ENCODE measurements around the gene CALY.
A peak's percentile ranks its signal among the peaks of the same experiment; 100 is the strongest.
"Not testable (repeated sequence)": the region's sequence is repeated elsewhere in the genome, so short reads cannot be mapped to it uniquely, and the experiment has no call there.

Gene CALY, protein sequence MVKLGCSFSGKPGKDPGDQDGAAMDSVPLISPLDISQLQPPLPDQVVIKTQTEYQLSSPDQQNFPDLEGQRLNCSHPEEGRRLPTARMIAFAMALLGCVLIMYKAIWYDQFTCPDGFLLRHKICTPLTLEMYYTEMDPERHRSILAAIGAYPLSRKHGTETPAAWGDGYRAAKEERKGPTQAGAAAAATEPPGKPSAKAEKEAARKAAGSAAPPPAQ

GRCh38 chr10:133336577-133337369 is at the start of gene CALY:
Gene CALY, minus strand, starts transcription at chr10:133336896. Its CDS starts 7,907 bp downstream, at chr10:133328989.
- peak; percentile 70 for DNase-seq

DNA sequence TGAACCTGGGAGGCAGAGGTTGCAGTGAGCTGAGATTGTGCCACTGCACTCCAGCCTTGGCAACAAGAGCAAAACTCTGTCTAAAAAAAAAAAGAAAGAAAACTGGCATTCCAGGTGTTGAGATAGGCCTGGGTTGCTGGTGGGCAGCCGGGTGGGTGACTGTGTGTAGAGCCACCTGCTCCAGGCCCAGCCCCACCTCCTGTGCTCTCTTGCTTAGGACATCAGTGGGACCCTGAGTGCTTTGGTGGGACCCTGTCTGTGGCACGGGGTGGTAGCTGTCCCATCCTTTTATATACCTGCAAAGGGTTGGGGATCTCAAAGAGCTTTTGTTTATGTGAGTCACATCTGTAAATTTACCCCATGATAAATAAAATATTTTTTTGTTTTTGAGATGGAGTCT is 48.5 kb upstream of the CALY start:
- DNase-seq: no peak

GRCh38 chr10:133384071-133384470 is 47.4 kb upstream of the CALY start:
- no peak for DNase-seq

DNA sequence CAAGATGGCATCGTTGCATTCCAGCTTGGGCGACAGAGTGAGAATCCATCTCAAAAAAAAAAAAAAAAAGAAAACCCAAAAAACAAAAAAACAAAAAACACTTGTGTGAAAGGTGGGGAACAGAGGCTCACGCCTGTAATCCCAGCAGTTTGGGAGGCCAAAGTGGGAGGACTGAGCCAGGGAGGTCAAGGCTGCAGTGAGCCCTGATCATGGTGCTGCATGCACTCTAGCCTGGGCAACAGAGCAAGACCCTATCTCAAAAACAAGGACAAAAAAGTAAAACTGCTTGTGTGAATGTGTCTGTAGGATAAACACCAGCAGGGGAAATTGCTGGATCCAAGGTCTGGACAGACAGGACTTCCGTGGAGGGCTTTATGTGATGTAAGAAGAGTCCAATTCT is 46.9 kb upstream of the CALY start:
- DNase-seq: no peak

GRCh38 chr10:133381036-133381435 is 44.3 kb upstream of the CALY start:
- DNase-seq: no peak

DNA sequence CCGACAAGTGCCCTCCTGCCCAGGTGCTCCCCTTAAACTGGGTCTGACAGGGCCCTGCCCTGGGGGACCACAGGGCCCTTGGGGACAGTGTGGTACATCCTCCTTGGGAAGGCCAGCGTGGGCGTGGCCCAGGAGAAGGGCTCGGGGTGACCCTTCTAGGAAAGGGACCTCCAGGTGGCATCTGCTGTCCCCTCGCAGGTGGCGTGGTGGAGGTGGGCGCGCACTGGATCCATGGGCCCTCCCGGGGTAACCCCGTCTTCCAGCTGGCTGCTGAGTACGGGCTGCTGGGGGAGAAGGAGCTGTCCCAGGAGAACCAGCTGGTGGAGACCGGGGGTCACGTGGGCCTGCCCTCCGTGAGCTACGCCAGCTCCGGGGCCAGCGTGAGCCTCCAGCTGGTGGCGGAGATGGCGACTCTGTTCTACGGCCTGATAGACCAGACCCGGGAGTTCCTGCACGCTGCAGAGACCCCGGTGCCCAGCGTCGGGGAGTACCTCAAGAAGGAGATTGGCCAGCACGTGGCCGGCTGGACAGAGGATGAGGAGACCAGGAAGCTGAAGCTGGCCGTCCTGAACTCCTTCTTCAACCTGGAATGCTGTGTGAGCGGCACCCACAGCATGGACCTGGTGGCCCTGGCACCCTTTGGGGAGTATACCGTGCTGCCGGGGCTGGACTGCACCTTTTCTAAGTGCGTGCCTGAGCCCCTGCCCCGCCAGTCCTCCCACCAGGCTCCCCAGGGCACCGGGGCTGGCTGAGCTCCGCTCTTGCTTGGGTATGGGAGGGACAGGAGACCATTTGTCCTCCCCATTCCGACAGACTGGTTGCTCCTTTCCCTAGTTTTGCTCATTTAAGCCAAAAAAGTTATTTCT is 43.3 kb upstream of the CALY start:
- no peak for DNase-seq

GRCh38 chr10:133379152-133379800 is 42.6 kb upstream of the CALY start, which contains the start of gene PAOX:
Gene PAOX, plus strand, starts transcription at chr10:133379262. Its CDS starts 55 bp downstream, at chr10:133379317.
- peak; percentile 69 for DNase-seq

DNA sequence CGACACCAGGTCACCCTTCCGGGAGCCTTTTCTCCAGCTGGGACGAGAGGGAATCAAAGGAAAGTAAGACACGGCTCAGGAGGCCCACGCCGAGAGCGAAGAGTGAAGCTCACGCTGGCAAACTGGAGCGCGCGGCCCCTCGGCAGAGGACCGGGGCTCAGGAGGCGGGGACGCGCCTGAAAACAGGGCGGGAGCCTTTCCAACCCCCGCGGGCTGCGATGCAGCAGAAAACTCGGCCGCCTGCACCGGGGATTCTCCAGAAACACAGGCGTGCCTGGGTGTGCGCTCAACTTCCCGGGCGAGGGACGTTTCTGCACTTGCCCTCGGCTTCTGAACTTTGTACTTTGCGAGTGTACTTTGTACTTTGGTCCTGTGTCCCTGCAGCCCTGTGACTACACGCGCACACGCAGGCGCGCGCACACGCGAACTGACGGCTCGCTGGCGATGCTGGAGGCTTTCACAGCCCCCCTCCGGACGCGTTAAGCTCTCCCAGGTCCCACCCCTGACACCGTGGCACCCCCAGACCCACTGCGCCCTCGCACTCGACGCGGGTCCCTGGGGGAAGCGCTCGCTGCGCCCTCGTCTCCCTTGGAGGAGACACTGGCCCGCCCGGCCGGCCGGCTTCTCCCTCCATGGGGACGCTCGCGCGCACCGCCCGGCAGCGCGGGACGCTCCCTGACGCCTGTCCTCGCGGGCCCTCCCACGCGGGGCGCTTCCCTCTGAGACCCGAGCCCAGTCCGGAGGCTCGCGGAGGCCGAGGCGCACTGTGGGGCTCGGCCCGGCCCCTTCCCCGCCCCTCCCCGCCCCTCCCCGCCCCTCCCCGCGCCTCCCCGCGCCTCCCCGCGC is 41.8 kb upstream of the CALY start:
- peak; percentile 65 for DNase-seq

- no peak for DNase-seq
Observed at GRCh38 chr10:133377818-133378250, 41.1 kb upstream of the CALY start.

DNA sequence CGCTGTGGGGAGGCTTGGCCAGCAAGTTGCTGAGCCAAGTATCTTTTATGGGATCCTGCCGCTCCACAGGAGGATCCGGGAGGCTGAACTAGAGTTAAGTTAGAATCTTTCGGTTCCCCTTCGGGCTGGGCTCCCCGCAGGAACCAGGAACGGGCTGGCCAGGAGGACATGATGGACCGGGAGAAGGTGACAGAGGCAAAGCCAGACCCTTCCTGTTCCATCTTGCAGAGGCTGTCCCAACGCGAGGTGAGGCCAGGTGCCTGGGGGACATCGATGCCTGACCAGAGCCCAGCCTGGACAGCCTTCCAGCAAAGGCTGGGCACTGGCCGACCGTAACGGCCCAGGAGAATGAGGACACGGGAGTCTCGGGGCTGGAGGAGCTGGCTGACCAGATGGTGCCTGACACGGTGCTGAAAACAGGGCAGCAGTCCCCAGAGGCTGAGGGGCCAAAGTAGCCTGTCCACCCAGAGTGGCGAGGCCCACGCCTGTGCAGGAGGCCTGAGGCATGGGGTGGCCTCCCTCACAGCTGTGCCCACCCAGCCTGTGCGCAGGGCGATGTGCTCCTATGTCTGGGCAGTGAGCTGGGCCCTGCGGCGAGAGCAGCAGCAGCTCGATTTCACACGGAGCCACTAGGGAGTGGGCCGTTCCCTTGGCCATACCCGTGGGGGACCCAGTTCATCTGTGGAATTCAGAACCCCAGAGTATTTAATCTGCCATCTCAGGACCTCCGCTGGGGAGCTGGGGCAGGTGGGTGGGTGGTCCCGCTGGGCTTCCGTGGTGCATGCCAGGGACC is 40.5 kb upstream of the CALY start:
- DNase-seq: no peak

DNA sequence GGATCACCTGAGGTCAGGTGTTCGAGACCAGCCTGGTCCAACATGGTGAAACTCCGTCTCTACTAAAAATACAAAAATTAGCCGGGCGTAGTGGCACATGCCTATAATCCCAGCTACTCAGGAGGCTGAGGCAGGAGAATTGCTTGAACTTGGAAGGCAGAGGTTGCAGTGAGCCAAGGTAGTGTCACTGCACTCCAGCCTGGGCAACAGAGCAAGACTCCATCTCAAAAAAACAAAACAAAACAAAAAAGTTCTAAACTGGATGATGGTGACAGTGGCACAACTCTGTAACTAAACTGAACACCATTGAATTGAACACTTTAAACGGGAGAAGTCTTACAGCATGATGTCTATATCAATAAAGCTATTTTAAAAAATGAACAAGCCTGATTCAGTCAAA is 39.5 kb upstream of the CALY start:
- DNase-seq: not testable (repeated sequence)

GRCh38 chr10:133375357-133376115 is 38.8 kb upstream of the CALY start:
- no peak for DNase-seq

DNA sequence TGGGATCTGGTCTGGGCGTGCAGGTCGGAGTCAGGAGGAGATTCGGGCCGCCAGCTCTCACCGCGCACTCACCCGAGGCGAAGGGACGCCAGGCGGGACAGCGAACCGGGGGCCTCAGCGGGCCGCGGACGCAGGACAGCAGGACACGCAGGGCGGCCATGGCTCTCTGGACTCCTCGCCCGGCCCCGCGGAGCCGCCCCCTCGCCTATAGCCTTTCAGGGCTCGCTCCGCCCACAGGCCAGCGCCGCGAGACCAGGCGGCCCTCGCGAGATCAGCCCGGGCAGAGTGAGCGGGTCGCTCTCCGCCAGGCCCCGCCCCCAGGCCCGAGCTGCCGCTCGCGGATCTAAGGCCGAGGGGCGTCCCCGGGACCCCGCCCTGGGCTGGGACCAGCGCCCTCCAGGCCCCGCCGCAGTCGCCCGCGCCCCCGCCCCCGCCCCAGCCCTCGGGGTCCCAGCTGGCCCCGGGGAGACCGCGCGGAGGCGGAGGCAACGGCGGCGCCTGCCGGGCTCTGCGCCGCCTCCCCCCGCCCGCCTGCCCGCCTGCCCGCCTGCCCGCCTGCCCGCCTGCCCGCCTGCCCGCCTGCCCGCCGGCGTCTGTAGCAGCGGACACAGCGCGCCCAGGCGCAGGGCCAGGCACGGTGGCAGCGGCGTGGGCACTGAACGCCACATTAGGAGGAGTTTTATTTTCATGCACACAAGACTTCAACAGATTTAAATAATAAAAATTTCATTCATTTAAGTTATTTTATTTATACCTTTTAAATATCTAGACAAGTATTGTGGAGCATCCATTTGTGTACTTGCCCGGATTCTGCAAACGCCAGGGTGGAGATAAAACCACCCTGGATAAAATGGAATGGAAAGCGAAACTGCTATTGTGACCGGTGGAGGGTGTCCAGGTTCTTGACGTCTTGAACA is 36.7 kb upstream of the CALY start, which contains the start of gene ECHS1:
TSS of gene ECHS1 (minus strand) at position 181 of the 917 bp plus-strand sequence. CDS start at position 160, 21 bp downstream.
- DNase-seq: peak; percentile 96

GRCh38 chr10:133372507-133372906 is 35.8 kb upstream of the CALY start:
- DNase-seq: no peak

DNA sequence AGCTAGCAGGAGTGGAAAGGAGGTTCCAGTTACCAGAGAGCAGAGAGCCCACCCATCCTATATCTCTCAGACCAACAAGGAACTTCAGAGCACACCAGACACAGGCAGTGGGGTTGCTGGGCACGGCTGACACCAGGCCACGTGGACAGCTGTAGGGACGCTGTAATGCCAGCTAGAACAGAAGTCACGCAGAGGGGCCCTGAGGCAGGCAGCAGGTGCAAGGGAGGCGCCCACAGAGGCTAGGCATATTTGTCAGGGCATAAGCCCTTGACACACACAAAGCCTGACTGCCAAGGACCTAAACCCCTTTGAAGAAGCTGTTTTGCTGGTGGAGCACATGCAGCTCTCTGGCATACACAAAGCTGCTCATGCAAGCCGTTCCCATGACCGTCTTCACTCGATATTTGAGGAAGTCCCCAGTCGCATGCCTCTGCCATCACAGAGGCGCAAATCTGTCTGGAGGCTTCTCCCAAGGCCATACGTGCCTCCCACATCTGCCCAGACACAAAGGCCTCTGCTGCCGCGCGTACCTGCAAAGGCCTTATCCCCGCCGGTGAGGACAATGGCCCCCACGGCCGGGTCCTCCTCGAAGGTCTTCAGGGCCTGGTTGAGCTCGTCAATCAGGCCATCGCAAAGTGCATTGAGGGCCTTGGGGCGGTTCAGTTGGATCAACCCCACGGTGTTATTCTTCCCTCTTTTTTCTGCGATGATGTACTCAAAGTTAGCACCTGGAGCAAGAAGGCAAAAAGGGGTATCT is 33.5 kb upstream of the CALY start:
- no peak for DNase-seq

GRCh38 chr10:133368153-133368552 is 31.5 kb upstream of the CALY start:
- no peak for DNase-seq

DNA sequence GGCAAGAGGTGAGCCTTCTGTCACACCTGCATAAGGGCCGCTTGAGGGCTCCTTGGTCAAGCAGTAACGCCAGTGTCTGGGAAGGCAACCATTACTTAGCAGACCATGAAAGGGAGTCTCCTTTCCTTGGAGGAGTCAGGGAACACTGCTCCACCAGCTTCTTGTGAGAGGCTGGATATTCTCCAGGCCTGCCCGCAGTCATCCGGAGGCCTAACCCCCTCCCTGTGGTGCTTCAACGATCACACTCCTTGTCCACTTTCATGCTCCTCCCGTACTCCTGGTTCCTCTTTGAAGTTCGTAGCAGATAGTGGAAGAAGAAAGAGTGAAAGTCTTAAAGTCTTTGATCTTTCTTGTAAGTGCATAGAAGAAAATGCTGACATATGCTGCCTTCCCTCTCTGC is 30.8 kb upstream of the CALY start:
- DNase-seq: not testable (repeated sequence)

GRCh38 chr10:133366751-133367150 is 30.1 kb upstream of the CALY start:
- no peak for DNase-seq
